Mesenteric fat pad (tissue), 1 donor: ENCODE results near the gene MFSD2A. TPM values are rescaled to one million over a fixed set of nuclear protein-coding genes. Genes with fewer than 3 reads are reported as not detected.
"Not testable (repeated sequence)": the region's sequence is repeated elsewhere in the genome, so short reads cannot be mapped to it uniquely, and the experiment has no call there.

Experiments used
- DNase-seq: peaks from one replicate; pipeline ENCODE4 v3.0.0-alpha.2; 2020; ENCODE audit warnings: low spot score
- total RNA-seq: library from RNA; stranded (reverse); fragmentation: NEBNext Ultra II Directional; extraction: Animal tissue kit (Norgen Biotek cat#: 25700); gene quantifications from one replicate; pipeline ENCODE4 v1.2.1, GENCODE V29; 2021
- donor health status: DM: yes; HTN: yes; CAD: no.

The MFSD2A gene
- total RNA-seq, 1 donor from 2014 or later, result 8.0 TPM

GRCh38 chr1:39964552-39964951 is 9.6 kb downstream of the MFSD2A start:
- DNase-seq, result no peak

DNA sequence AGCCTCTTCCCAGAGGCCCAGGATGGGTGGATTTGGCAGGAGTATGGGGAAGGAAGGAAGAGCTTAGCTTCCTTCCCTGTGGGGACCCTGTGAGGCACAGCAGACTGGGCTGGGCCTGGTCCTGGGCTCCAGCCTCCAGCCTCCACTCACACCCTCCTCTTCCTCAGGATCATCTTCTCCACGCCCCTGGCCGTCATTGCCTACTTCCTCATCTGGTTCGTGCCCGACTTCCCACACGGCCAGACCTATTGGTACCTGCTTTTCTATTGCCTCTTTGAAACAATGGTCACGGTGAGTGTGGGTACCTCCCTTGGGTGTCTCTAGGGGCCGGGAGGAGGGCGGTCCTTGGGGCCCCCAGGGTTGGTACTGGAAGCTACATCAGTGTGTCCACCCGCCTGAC is 10.1 kb downstream of the MFSD2A start:
- DNase-seq, result no peak

GRCh38 chr1:39969048-39969447 is 14.1 kb downstream of the MFSD2A start:
- DNase-seq, result no peak

GRCh38 chr1:39969531-39970270 is 14.8 kb downstream of the MFSD2A start:
- DNase-seq, result no peak

- no peak for DNase-seq
Measured at GRCh38 chr1:39970274-39970673, 15.3 kb downstream of the MFSD2A start.

- DNase-seq, result no peak
Measured at GRCh38 chr1:39971138-39971537, 16.2 kb downstream of the MFSD2A start.

DNA sequence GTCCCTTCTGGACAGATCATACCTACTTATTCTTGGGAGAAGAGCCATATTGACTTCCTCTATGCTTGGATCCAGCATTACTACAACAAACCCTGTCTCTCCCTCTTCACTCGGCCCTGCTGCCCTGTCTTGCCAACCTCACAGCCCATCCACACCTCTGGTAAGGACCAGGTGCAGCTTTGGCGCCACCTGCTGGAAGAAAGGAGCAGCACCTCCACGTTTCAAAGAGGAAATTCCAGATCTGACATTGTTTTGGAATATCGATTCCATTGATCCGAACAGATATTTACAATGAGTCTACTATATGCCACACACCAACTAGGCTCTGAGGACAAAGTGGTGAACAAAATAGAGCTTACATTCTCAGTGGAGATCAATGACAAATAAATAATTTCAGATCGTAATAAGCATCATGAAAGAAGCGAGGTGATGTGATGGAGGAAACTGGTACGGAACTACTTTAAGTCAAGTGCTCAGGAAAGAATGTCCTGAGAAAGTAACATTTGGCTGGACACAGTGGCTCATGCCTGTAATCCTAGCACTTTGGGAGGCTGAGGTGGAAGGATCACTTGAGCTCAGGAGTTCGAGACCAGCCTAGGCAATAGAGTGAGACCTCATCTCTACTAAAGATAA is 18.7 kb downstream of the MFSD2A start:
- no peak for DNase-seq

- DNase-seq, result no peak
Measured at GRCh38 chr1:39976732-39977131, 21.8 kb downstream of the MFSD2A start.

GRCh38 chr1:39977202-39977601 is 22.3 kb downstream of the MFSD2A start:
- no peak for DNase-seq

DNA sequence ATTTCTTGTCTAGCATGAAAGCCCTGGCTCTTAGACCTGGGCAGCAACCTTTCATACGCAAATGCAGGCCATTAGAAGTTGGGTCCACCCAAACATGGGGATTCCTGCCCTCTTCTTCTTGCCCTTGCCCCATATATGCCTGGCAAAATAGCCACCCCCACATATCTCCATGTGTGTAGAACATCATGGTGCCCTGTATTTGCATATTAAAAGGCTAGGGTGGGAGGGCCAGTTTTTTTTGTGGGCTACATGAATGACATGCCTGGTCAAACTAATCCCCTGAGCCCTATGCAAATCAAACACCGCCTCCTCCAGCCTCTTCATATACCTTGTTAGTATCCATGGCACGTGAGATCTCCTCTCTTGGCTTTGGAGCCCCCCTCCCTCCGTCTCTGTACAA is 24.7 kb downstream of the MFSD2A start:
- no peak for DNase-seq

DNA sequence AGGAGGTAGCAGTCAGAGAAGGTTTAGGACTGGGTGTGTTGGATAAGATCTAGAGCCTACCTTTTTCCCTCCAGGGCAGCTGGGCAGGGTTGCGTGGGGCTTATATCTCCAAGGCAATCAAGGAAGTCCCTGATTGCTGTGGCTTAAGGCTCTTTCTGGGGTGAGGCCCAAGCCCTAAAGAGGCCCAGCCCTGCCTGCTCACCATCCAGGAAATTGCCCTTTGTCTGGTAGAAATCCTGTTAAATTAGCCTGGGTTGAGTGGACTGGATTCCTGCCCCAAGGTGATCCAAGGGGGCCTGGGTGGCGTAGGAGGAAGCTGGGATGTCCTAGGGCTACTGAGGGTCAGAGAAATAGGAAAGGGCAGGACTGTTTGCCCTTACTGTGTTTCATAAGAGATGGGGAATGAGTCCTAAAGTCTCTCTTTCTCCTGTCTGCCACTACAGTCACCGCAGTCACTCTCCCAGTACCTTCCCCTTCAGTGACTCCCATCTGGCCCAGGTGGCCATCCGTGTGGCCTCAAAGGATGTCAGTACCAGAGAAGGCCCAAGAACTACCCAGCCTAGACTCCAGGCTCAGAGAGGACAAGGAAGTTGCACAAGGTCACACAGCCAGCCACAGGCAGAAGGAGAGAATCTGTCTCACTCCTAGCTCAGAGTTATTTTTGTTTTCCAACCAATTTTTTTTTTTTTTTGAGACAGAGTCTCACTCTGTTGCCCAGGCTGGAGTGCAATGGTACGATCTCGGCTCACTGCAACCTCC is 25.8 kb downstream of the MFSD2A start:
- DNase-seq, result no peak

DNA sequence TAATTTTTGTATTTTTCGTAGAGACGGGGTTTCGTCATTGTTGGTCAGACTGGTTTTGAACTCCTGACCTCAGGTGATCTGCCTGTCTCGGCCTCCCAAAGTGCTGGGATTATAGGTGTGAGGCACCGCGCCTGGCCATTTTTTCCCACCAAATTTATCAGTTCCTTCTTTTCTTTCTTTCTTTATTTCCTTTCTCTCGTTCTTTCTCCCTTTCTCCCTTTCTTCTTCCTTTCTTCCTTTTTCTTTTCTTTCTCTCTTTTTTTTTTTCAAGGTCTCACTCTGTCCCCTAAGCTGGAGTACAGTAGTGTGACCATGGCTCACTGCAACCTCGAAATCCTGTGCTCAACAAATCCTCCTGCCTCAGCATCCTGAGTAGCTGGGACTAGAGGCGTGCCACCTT is 26.4 kb downstream of the MFSD2A start:
- DNase-seq, result no peak

DNA sequence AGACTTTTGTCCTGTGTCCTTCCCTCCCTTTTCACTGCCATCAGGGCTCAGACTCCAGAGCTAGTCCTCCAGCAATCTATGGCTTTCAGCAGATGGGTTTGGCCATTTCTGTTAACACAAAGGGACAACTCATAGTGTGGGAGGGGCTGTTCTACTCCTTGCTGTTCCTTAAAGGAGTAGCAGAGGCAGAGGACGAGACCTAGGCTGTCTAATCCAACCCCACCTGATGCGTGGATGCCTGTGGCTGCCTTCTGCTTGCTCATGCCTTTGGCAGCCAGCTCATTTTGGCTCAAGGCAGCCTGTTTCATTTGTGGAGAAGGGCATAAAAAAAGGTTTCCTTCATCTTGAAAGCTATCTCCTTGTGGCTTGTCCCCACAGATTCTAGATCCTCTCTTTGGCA is 27.0 kb downstream of the MFSD2A start:
- DNase-seq, result no peak

- not testable (repeated sequence) for DNase-seq
Measured at GRCh38 chr1:39984480-39984879, 29.5 kb downstream of the MFSD2A start.

DNA sequence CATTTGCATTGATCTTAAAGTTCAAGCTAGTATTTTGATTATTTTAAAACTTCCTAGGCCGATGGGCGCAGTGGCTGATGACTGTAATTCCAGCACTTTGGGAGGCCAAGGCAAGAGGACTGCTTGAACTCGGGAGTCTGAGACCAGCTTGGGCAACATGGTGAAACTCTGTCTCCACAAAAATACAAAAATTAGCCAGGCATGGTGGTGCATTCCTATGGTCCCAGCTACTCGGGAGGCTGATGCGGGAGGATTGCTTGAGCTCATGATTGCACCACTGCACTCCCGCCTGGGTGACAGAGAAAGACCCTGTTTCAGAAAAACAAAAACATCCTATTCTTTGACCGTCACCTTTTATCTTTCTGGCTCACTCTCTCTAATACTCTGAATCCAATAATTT is 30.0 kb downstream of the MFSD2A start:
- no peak for DNase-seq

DNA sequence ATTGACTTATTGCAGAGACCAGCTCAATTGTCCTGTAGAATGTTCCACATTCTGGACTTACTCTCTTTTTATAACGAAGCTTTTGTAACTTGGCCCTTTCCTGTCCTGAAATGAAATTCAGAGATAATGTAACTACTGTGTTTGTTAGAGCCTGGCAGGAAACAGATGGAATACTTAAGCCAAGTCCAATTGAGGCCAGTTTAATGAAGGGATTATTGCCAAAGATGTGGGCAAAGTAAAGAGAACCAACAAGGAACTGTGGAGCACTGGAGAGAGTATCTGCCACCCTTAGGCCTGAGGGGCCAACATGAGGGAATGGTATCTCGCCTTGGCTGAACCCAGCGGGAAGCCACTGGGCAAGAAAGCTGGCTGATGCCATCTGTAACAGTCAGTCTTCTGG is 32.9 kb downstream of the MFSD2A start:
- no peak for DNase-seq

DNA sequence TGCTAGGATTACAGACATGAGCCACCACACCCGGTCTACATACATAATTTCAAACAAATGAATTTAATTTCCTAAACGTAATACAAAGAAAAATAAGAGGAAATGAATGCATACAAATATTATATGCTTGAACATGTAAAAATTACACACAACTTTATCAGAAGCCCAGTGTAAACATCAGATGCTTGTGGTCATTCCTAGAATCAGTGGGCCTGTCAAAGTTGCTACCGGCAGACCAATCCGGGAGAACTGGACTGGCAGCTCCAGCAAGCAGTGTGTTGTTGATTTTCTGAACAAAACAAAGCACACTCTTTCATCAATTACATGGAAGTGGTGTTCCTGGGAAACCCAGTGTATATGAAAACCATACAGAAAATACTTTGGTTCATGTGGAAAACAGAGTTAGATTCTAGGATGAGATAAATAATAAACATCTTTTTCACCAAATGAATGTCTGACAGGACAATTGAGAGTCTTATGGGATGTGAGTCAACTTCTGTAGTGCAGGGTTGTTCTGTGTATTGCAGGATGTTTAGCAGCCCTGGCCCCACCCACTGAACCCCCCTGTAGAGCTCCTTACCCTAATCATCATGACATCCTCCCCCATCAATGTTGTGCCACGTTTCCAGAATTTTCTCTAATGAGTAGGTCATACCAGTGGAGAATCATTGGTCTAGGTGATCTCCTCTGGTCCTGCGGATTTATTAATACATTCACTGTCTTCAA is 33.8 kb downstream of the MFSD2A start:
- DNase-seq, result no peak

- no peak for DNase-seq
Measured at GRCh38 chr1:39990428-39990827, 35.5 kb downstream of the MFSD2A start.

DNA sequence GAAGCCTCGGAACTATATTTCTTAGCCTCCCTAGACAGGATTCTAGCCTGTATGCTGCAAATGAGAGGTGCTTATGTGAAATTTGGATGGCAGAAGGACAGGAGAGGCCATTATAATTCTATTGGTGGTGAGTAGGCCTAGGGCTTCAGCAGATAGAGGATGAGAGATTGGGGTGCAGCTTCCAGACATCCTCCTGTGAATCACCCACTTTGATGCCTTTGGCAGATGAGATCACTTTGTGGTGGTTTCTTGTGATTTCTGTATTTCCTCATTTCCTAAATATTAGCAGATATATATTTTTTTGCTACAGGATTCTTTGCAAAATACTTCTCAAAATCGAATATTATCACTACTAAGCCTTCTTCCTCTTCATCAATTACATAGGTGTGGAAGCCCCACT is 37.3 kb downstream of the MFSD2A start:
- no peak for DNase-seq

DNA sequence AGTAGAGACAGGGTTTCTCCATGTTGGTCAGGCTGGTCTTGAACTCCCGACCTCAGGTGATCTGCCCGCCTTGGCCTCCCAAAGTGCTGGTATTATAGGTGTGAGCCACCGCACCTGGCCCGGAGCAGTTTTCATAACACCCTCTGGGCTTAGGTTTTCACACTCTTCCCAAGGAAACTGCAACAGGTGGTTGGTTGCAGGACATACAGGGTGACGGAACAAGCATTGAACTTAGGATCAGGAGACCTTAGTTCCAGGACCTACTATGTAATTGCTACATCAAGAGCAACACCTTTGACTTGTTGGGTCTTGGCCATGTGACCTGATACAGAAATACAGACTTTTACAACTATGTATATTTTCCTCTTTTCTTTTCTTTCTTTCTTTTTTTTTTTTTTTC is 37.9 kb downstream of the MFSD2A start:
- no peak for DNase-seq

GRCh38 chr1:39995973-39996393 is 41.0 kb downstream of the MFSD2A start:
- no peak for DNase-seq
